ELR (cell line): ENCODE results near the gene MRPS12.

Source experiments
- DNase-seq: peaks from one replicate; pipeline ENCODE4 v3.0.0-alpha.2; 2015; ENCODE audit warnings: low read depth

MRPS12 gene

GRCh38 chr19:38975214-38975860 is 44.6 kb downstream of the MRPS12 start, which contains the start of gene FBXO17:
Gene FBXO17 (minus strand): TSS chr19:38975742. CDS start chr19:38950319, 25,423 bp downstream.
- peak; percentile 68 for DNase-seq

GRCh38 chr19:38975861-38976271 is 45.1 kb downstream of the MRPS12 start:
- peak; percentile 45 for DNase-seq

- DNase-seq: peak; percentile 68
These were observed 46.9 kb downstream of the MRPS12 start for GRCh38 chr19:38977445-38978325.

GRCh38 chr19:38978326-38978689 is 47.6 kb downstream of the MRPS12 start:
- no peak for DNase-seq

- DNase-seq: no peak
These were observed 49.1 kb downstream of the MRPS12 start for GRCh38 chr19:38979812-38980211.

- no peak for DNase-seq
These were observed 50.0 kb downstream of the MRPS12 start for GRCh38 chr19:38980583-38981374.
